HUDEP-2 (cell line): ENCODE measurements around the gene KLHDC8A.

Experiments
- DNase-seq, 76 experiments: peaks; one replicate each; lab custom pipeline; 2025; ENCODE audit not compliant: unreplicated experiment in 76 of 76; lab: John Stamatoyannopoulos, UW

The KLHDC8A gene

GRCh38 chr1:205348554-205349487 is 7.9 kb downstream of the KLHDC8A start:
- no peak for DNase-seq

GRCh38 chr1:205346956-205347574 is 9.7 kb downstream of the KLHDC8A start:
- DNase-seq: peak in 1 of 76 experiments; percentile 18

GRCh38 chr1:205345761-205346160 is 11.0 kb downstream of the KLHDC8A start:
- no peak for DNase-seq

- peak in 74 of 76 experiments; percentile 34 to 93 (median 79) for DNase-seq
Observed at GRCh38 chr1:205344066-205344928, 12.4 kb downstream of the KLHDC8A start.

GRCh38 chr1:205343431-205344065 is 13.2 kb downstream of the KLHDC8A start:
- peak in 52 of 76 experiments; percentile 11 to 67 (median 44) for DNase-seq

GRCh38 chr1:205342986-205343385 is 13.7 kb downstream of the KLHDC8A start:
- no peak for DNase-seq

GRCh38 chr1:205340676-205341075 is 16.0 kb downstream of the KLHDC8A start:
- DNase-seq: peak in 6 of 76 experiments; percentile 10 to 32 (median 21)

GRCh38 chr1:205339717-205340116 is 17.0 kb downstream of the KLHDC8A start:
- DNase-seq: peak in 2 of 76 experiments; percentile 7 to 21

GRCh38 chr1:205339197-205339702 is 17.5 kb downstream of the KLHDC8A start:
- DNase-seq: no peak

GRCh38 chr1:205338011-205338410 is 18.7 kb downstream of the KLHDC8A start:
- no peak for DNase-seq

GRCh38 chr1:205337481-205337880 is 19.2 kb downstream of the KLHDC8A start:
- DNase-seq: no peak

- DNase-seq: peak in 74 of 76 experiments; percentile 13 to 90 (median 74)
Observed at GRCh38 chr1:205335692-205336091, 21.0 kb downstream of the KLHDC8A start.

- DNase-seq: no peak
Observed at GRCh38 chr1:205332015-205332791, 24.5 kb downstream of the KLHDC8A start.

- no peak for DNase-seq
Observed at GRCh38 chr1:205330150-205330549, 26.6 kb downstream of the KLHDC8A start.

- no peak for DNase-seq
Observed at GRCh38 chr1:205329719-205330118, 27.0 kb downstream of the KLHDC8A start.

GRCh38 chr1:205328476-205328875 is 28.2 kb downstream of the KLHDC8A start:
- no peak for DNase-seq

- peak in 1 of 76 experiments; percentile 9 for DNase-seq
Observed at GRCh38 chr1:205326812-205327466, 29.8 kb downstream of the KLHDC8A start.

- peak in 41 of 76 experiments; percentile 4 to 67 (median 37) for DNase-seq
Observed at GRCh38 chr1:205325334-205325884, 31.3 kb downstream of the KLHDC8A start.
